Epithelial cell of proximal tubule (primary cell): ENCODE data around the gene LRRC19. TPM values are rescaled to one million over a fixed set of nuclear protein-coding genes. Genes with fewer than 3 reads are reported as not detected.
A peak's percentile ranks its signal among the peaks of the same experiment; 100 is the strongest.

Source experiments
- DNase-seq: peaks from one replicate; pipeline ENCODE4 v3.0.0-alpha.2; 2011; ENCODE audit warnings: low read depth
- H3K4me3 ChIP-seq: 2 replicates; pipeline ENCODE4 v1.5.1; 2011; ENCODE audit warnings: low read depth, mild to moderate bottlenecking, low read length
- total RNA-seq: library from RNA; depleted of rRNA; stranded (reverse); fragments of >200 nt; gene quantifications from 2 replicates; pipeline ENCODE4 v1.2.3, GENCODE V29; 2015
- TF ChIP-seq, protein P1 (sequence below): conservative IDR thresholded peaks from 2 replicates; pipeline ENCODE4 v1.5.1; 2012; ENCODE audit warnings: low read depth, mild to moderate bottlenecking, low read length

LRRC19 gene
- total RNA-seq, 1 donor from 2014 or later = not detected

GRCh38 chr9:27042476-27042875 is 37.0 kb upstream of the LRRC19 start:
- no peak overlapping the region for H3K4me3 ChIP-seq
- TF ChIP-seq, protein P1, sequence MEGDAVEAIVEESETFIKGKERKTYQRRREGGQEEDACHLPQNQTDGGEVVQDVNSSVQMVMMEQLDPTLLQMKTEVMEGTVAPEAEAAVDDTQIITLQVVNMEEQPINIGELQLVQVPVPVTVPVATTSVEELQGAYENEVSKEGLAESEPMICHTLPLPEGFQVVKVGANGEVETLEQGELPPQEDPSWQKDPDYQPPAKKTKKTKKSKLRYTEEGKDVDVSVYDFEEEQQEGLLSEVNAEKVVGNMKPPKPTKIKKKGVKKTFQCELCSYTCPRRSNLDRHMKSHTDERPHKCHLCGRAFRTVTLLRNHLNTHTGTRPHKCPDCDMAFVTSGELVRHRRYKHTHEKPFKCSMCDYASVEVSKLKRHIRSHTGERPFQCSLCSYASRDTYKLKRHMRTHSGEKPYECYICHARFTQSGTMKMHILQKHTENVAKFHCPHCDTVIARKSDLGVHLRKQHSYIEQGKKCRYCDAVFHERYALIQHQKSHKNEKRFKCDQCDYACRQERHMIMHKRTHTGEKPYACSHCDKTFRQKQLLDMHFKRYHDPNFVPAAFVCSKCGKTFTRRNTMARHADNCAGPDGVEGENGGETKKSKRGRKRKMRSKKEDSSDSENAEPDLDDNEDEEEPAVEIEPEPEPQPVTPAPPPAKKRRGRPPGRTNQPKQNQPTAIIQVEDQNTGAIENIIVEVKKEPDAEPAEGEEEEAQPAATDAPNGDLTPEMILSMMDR = no peak
- no peak for DNase-seq

- no peak for DNase-seq
- TF ChIP-seq, protein P1 = no peak
- no peak overlapping the region for H3K4me3 ChIP-seq
Observed at GRCh38 chr9:27041746-27042145, 36.3 kb upstream of the LRRC19 start.

DNA sequence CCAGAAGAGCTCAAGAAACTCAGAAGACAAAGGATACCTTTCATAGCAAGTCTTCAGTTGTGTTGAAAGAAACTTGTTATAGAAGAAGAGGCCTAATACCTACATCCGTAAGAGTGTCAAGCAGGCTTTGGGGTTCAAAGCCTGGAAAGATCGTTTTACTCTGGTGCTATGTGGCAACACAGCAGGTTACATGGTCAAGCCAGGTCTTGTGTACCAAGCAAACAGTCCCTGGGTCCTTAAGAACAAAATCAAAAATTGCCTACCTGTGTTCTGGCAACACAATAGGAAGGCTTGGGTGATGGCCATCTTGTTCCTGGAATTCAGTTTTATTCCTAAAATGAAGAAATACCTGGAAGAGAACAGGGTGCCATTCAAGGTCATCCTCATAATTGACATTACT is 32.0 kb upstream of the LRRC19 start:
- no peak overlapping the region for H3K4me3 ChIP-seq
- TF ChIP-seq, protein P1 = no peak
- no peak for DNase-seq

DNA sequence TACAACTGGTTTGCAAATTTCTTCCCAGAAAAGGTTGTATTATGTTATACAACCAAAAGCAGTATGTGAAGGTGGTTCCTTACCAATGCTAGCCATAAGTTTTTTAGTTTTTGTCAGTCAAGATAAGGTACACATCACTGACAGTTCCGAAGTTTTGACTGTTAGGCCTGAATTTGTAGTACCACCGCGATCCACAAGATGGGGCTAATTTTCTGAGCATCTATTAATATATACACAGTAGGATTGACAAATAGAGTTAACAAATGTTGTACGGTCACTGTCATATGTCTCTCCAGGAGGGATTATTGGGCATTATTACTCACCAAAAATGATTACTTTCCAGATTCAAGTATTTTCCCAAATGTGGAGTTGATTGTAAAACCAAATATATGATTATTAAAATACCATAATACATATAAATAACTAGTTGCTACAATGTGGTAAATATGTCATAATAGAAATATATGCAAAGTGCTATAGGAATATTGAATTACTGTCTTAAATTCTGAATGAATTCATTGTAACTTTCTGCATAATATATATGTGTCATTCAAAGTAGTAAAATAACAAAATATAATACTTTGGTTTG is 28.4 kb upstream of the LRRC19 start:
- TF ChIP-seq, protein P1 = peak; percentile 84
- no peak for DNase-seq
- no peak overlapping the region for H3K4me3 ChIP-seq

GRCh38 chr9:27029186-27029585 is 23.7 kb upstream of the LRRC19 start:
- DNase-seq = no peak
- TF ChIP-seq, protein P1 = no peak
- H3K4me3 ChIP-seq = no peak overlapping the region

GRCh38 chr9:27022920-27023319 is 17.4 kb upstream of the LRRC19 start:
- TF ChIP-seq, protein P1 = no peak
- H3K4me3 ChIP-seq = no peak overlapping the region
- no peak for DNase-seq

DNA sequence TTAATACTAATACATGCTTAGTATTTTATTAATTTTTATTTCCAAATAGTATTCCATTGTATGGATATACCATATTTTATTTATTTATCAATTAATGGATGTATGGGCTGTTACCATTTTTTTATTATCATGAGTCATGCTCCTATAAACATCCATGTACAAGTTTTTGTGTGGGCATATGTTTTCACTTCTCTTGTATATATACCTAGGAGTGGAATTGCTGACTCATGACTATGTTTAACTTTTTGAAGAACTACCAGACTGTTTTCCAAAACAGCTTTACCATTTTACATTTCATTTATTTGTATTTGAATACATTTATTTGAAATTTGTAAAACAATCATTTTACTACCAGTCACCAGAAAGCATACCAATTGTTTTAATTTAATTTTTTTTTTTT is 14.1 kb upstream of the LRRC19 start:
- no peak overlapping the region for H3K4me3 ChIP-seq
- TF ChIP-seq, protein P1 = no peak
- no peak for DNase-seq
